Progenitor cell of endocrine pancreas (in vitro differentiated cells): ENCODE data around the gene GMPR. TPM values are rescaled to one million over a fixed set of nuclear protein-coding genes. Genes with fewer than 3 reads are reported as not detected.

Experiments used
- DNase-seq: peaks from one replicate; pipeline ENCODE4 v3.0.0; 2021; ENCODE audit warnings: low spot score; ENCODE audit not compliant: unreplicated experiment
- H3K27ac Mint-ChIP-seq: 2 replicates; pipeline ENCODE4 v1.8.0; 2021; ENCODE audit warnings: mild to moderate bottlenecking, moderate library complexity, mixed read lengths
- H3K27me3 Mint-ChIP-seq: 2 replicates; pipeline ENCODE4 v1.8.0; 2021; ENCODE audit warnings: mixed read lengths
- H3K36me3 Mint-ChIP-seq: 2 replicates; pipeline ENCODE4 v1.8.0; 2022; ENCODE audit warnings: mixed read lengths; ENCODE audit not compliant: insufficient read depth
- H3K4me1 Mint-ChIP-seq: 2 replicates; pipeline ENCODE4 v1.8.0; 2021; ENCODE audit warnings: low read depth, mixed read lengths
- H3K4me3 Mint-ChIP-seq: 2 replicates; pipeline ENCODE4 v1.8.0; 2021; ENCODE audit warnings: low read depth, mild to moderate bottlenecking, moderate library complexity, mixed read lengths
- H3K9me3 Mint-ChIP-seq: 2 replicates; pipeline ENCODE4 v1.8.0; 2021; ENCODE audit warnings: low read depth, mixed read lengths
- CTCF ChIP-seq: fragments of 200-600 bp; sonication (generic); IDR thresholded peaks from one replicate; pipeline ENCODE4 v1.5.0; 2021; ENCODE audit warnings: antibody characterized with exemption, mild to moderate bottlenecking; ENCODE audit not compliant: unreplicated experiment
- total RNA-seq: library from RNA; stranded (reverse); gene quantifications from 2 replicates; pipeline ENCODE4 v1.2.1, GENCODE V29; 2021

The GMPR gene
- total RNA-seq, 1 donor from 2014 or later = 0.50 TPM

GRCh38 chr6:16243664-16244063 is 5.3 kb downstream of the GMPR start:
- H3K4me3 Mint-ChIP-seq = no peak overlapping the region
- no peak for DNase-seq
- no peaks in the 10 kb centered on the region for H3K9me3 Mint-ChIP-seq
- no peaks in the 10 kb centered on the region for H3K36me3 Mint-ChIP-seq
- TF ChIP-seq CTCF = no peak
- peaks cover 34% of the 10 kb centered on the region for H3K27me3 Mint-ChIP-seq
- H3K27ac Mint-ChIP-seq = no peak overlapping the region
- peaks cover 16% of the 10 kb centered on the region for H3K4me1 Mint-ChIP-seq

- Mint-ChIP-seq H3K4me1 (peaks cover 10% of the 10 kb centered on the region), H3K4me3 (no peak overlapping the region), H3K36me3 (no peaks in the 10 kb centered on the region), H3K9me3 (no peaks in the 10 kb centered on the region), H3K27me3 (peaks cover 26% of the 10 kb centered on the region), H3K27ac (peak overlapping the region; percentile 33)
- TF ChIP-seq CTCF = no peak
- DNase-seq = no peak
Observed at GRCh38 chr6:16244446-16244845, 6.1 kb downstream of the GMPR start.

GRCh38 chr6:16244869-16245451 is 6.6 kb downstream of the GMPR start:
- Mint-ChIP-seq H3K9me3 (no peaks in the 10 kb centered on the region), H3K27me3 (peaks cover 21% of the 10 kb centered on the region), H3K27ac (peak overlapping the region; percentile 33), H3K4me1 (peaks cover 13% of the 10 kb centered on the region), H3K4me3 (no peak overlapping the region), H3K36me3 (no peaks in the 10 kb centered on the region)
- TF ChIP-seq CTCF = no peak
- DNase-seq = no peak

- Mint-ChIP-seq H3K4me3 (no peak overlapping the region), H3K36me3 (no peaks in the 10 kb centered on the region), H3K27ac (peak overlapping the region; percentile 26), H3K27me3 (peaks cover 7% of the 10 kb centered on the region), H3K4me1 (peaks cover 24% of the 10 kb centered on the region), H3K9me3 (no peaks in the 10 kb centered on the region)
- TF ChIP-seq CTCF = no peak
- no peak for DNase-seq
Observed at GRCh38 chr6:16248271-16248853, 10.0 kb downstream of the GMPR start.

- TF ChIP-seq CTCF = no peak
- Mint-ChIP-seq H3K4me1 (peaks cover 18% of the 10 kb centered on the region), H3K27me3 (peaks cover 7% of the 10 kb centered on the region), H3K36me3 (peaks cover 1% of the 10 kb centered on the region), H3K4me3 (no peak overlapping the region), H3K9me3 (peaks cover 2% of the 10 kb centered on the region), H3K27ac (peak overlapping the region; percentile 11)
- DNase-seq = no peak
Observed at GRCh38 chr6:16249971-16250370, 11.6 kb downstream of the GMPR start.
